Measurements from ENCODE around the gene SH3BGR. TPM values are rescaled to one million over a fixed set of nuclear protein-coding genes. Genes with fewer than 3 reads are reported as not detected.

The SH3BGR gene
- total RNA-seq, 1 donor from 2014 or later = 1.2 TPM

GRCh38 chr21:39461419-39461818, 9.6 kb downstream of the SH3BGR start:
- no peak for ATAC-seq

GRCh38 chr21:39463308-39463707, 11.5 kb downstream of the SH3BGR start:
- no peak for ATAC-seq

- ATAC-seq = no peak
These were observed 14.8 kb downstream of the SH3BGR start for GRCh38 chr21:39466584-39466983.

- ATAC-seq = no peak
These were observed 16.0 kb downstream of the SH3BGR start for GRCh38 chr21:39467746-39468145.

- ATAC-seq = no peak
These were observed 16.8 kb downstream of the SH3BGR start for GRCh38 chr21:39468559-39468958.

GRCh38 chr21:39471598-39471997, 19.8 kb downstream of the SH3BGR start:
- ATAC-seq = no peak

GRCh38 chr21:39472786-39473185, 21.0 kb downstream of the SH3BGR start:
- ATAC-seq = no peak

GRCh38 chr21:39474611-39475010, 22.8 kb downstream of the SH3BGR start:
- no peak for ATAC-seq

GRCh38 chr21:39479164-39479813, 27.5 kb downstream of the SH3BGR start:
- no peak for ATAC-seq

GRCh38 chr21:39479814-39480182, 28.0 kb downstream of the SH3BGR start:
- ATAC-seq = no peak

- no peak for ATAC-seq
These were observed 28.5 kb downstream of the SH3BGR start for GRCh38 chr21:39480271-39480670.

GRCh38 chr21:39481886-39482285, 30.1 kb downstream of the SH3BGR start:
- no peak for ATAC-seq

GRCh38 chr21:39483917-39484316, 32.1 kb downstream of the SH3BGR start:
- ATAC-seq = no peak

GRCh38 chr21:39484711-39485276, 33.0 kb downstream of the SH3BGR start:
- no peak for ATAC-seq

- ATAC-seq = no peak
These were observed 37.7 kb downstream of the SH3BGR start for GRCh38 chr21:39489380-39489924.

- ATAC-seq = no peak
These were observed 47.4 kb downstream of the SH3BGR start for GRCh38 chr21:39499156-39499555.

- ATAC-seq = no peak
These were observed 50.9 kb downstream of the SH3BGR start for GRCh38 chr21:39502631-39503030.

GRCh38 chr21:39503123-39503762, 51.5 kb downstream of the SH3BGR start:
- ATAC-seq = no peak

- ATAC-seq = no peak
These were observed 52.5 kb downstream of the SH3BGR start for GRCh38 chr21:39504230-39504629.

GRCh38 chr21:39510240-39510639, 58.5 kb downstream of the SH3BGR start:
- no peak for ATAC-seq

- ATAC-seq = no peak
These were observed 59.3 kb downstream of the SH3BGR start for GRCh38 chr21:39511102-39511501.

- ATAC-seq = no peak
These were observed 62.0 kb downstream of the SH3BGR start for GRCh38 chr21:39513735-39514134.

- no peak for ATAC-seq
These were observed 64.1 kb downstream of the SH3BGR start for GRCh38 chr21:39515684-39516472.
